GM12878 (cell line): ENCODE results near the gene TMEM217. TPM values are rescaled to one million over a fixed set of nuclear protein-coding genes. Genes with fewer than 3 reads are reported as not detected.

Source experiments
- ATAC-seq: fragments of 200-7000 bp; cut with Tn5 transposase; 3 replicates; pipeline ENCODE4 v1.9.1; 2020; ENCODE audit warnings: mild to moderate bottlenecking, moderate library complexity
- BruUV-seq: library from RNA; stranded (reverse); fragments of 400-500 nt; replicated peaks from 2 replicates; lab custom pipeline; 2021; lab: Mats Ljungman, UMichigan
- CTCF ChIA-PET: fragments of 300-600 bp; sonication (Branson Sonifier 250); formaldehyde crosslinking; extraction: SDS; loops from one replicate; lab custom pipeline; 2021; ENCODE audit warnings: inconsistent platforms; lab: Yijun Ruan, JAX
- POLR2A ChIA-PET: fragments of 350-600 bp; formaldehyde crosslinking; extraction: SDS; loops from one replicate; lab custom pipeline; 2021; ENCODE audit warnings: inconsistent platforms; lab: Charles Lee
- RAD21 ChIA-PET: fragments of 300-600 bp; sonication (Branson Sonifier 250); formaldehyde crosslinking; loops from one replicate; lab custom pipeline; 2023; ENCODE audit warnings: antibody characterized with exemption; ENCODE audit not compliant: unreplicated experiment; lab: Charles Lee
- SMC1A ChIA-PET: fragments of 300-600 bp; sonication (Branson Sonifier 250); formaldehyde crosslinking; loops from one replicate; lab custom pipeline; 2023; ENCODE audit not compliant: unreplicated experiment, uncharacterized antibody; lab: Charles Lee
- DNase-seq: peaks from one replicate; pipeline ENCODE4 v3.0.0-alpha.2; 2011; ENCODE audit warnings: low read depth, low spot score
- FAIRE-seq: peaks from 3 replicates; lab custom pipeline; 2011; peaks lifted over from hg19 to GRCh38; lab: Jason Lieb, UNC
- H2AFZ ChIP-seq: 2 replicates; pipeline ENCODE4 v1.6.0; 2011; ENCODE audit warnings: low read depth, low read length, control low read depth; ENCODE audit not compliant: control insufficient read depth
- H3K27ac ChIP-seq: 2 replicates; pipeline ENCODE4 v1.5.1; 2011; ENCODE audit warnings: control low read depth; ENCODE audit not compliant: control insufficient read depth, insufficient read depth
- H3K27me3 ChIP-seq, 2 experiments: replicated peaks in 1 of 2; 2 replicates each; pipeline versions ENCODE4 v1.6.0 to v1.6.1; 2011; ENCODE audit warnings: low read length in 1 of 2; ENCODE audit not compliant: control insufficient read depth in 2 of 2, insufficient read depth in 2 of 2
- H3K36me3 ChIP-seq, 2 experiments: 2 replicates each; pipeline ENCODE4 v1.5.1; 2011; ENCODE audit warnings: low read length in 1 of 2; ENCODE audit not compliant: control insufficient read depth in 2 of 2, insufficient read depth in 2 of 2
- H3K4me1 ChIP-seq: 2 replicates; pipeline ENCODE4 v1.6.1; 2011; ENCODE audit warnings: mild to moderate bottlenecking, low read length, moderate library complexity, mixed read lengths; ENCODE audit not compliant: control insufficient read depth, insufficient read depth
- H3K4me2 ChIP-seq: 2 replicates; pipeline ENCODE4 v1.6.0; 2011; ENCODE audit warnings: control low read depth; ENCODE audit not compliant: control insufficient read depth, insufficient read depth
- H3K4me3 ChIP-seq: fragments of 200-600 bp; sonication (generic); 2 replicates; pipeline ENCODE4 v1.5.1; 2016
- H3K79me2 ChIP-seq: 2 replicates; pipeline ENCODE4 v1.6.0; 2011; ENCODE audit warnings: low read length; ENCODE audit not compliant: control insufficient read depth, insufficient read depth
- H3K9ac ChIP-seq: 2 replicates; pipeline ENCODE4 v1.8.0; 2011; ENCODE audit warnings: low read length, control low read depth, mixed read lengths; ENCODE audit not compliant: control insufficient read depth, insufficient read depth
- H3K9me3 ChIP-seq: replicated peaks from 3 replicates; pipeline ENCODE4 v1.5.1; 2011; ENCODE audit warnings: mild to moderate bottlenecking, low read length; ENCODE audit not compliant: control insufficient read depth, insufficient read depth
- H4K20me1 ChIP-seq: 2 replicates; pipeline ENCODE4 v1.6.0; 2011; ENCODE audit not compliant: control insufficient read depth, insufficient read depth
- ATF7 ChIP-seq: fragments of 450-650 bp; IDR thresholded peaks from 2 replicates; pipeline ENCODE4 v1.6.1; 2016; ENCODE audit warnings: low read depth, mild to moderate bottlenecking
- BCL11A ChIP-seq: IDR thresholded peaks from 2 replicates; pipeline ENCODE4 v1.6.1; 2011; ENCODE audit warnings: low read depth, low read length
- HCFC1 ChIP-seq: fragments of 150-350 bp; IDR thresholded peaks from 2 replicates; pipeline ENCODE4 v1.6.1; 2014; ENCODE audit warnings: low read length
- HDGF ChIP-seq: fragments of 450-650 bp; IDR thresholded peaks from 2 replicates; pipeline ENCODE4 v1.6.1; 2016; ENCODE audit warnings: antibody characterized with exemption
- KLF5 ChIP-seq: fragments of 450-650 bp; IDR thresholded peaks from 2 replicates; pipeline ENCODE4 v1.6.1; 2014; ENCODE audit warnings: mild to moderate bottlenecking; ENCODE audit not compliant: partially characterized antibody
- MEF2A ChIP-seq: IDR thresholded peaks from 2 replicates; pipeline ENCODE4 v1.6.1; 2011; ENCODE audit warnings: low read depth, mild to moderate bottlenecking, low read length, moderate library complexity; ENCODE audit not compliant: insufficient read depth
- MEF2B ChIP-seq: fragments of 450-650 bp; IDR thresholded peaks from 2 replicates; pipeline ENCODE4 v1.6.1; 2018; ENCODE audit warnings: mild to moderate bottlenecking, moderate library complexity; ENCODE audit not compliant: partially characterized antibody, poor library complexity, severe bottlenecking
- MYC ChIP-seq: IDR thresholded peaks from 2 replicates; pipeline ENCODE4 v1.6.1; 2011; ENCODE audit warnings: mild to moderate bottlenecking, low read length, moderate library complexity, inconsistent platforms; ENCODE audit not compliant: insufficient read depth, insufficient replicate concordance, insufficient read length, severe bottlenecking
- POLR2A ChIP-seq: IDR thresholded peaks from 2 replicates; pipeline ENCODE4 v1.6.1; 2011; ENCODE audit warnings: low read depth, mild to moderate bottlenecking, low read length
- POLR2AphosphoS2 ChIP-seq: IDR thresholded peaks from 2 replicates; pipeline ENCODE4 v1.6.1; 2011; ENCODE audit warnings: low read depth, mild to moderate bottlenecking, low read length, improper control_type of control experiment, moderate library complexity
- POU2F2 ChIP-seq: IDR thresholded peaks from 3 replicates; pipeline ENCODE4 v1.6.1; 2011; ENCODE audit warnings: low read depth, mild to moderate bottlenecking, low read length, borderline replicate concordance
- RBBP5 ChIP-seq: fragments of 200-600 bp; sonication (generic); conservative IDR thresholded peaks from 2 replicates; pipeline ENCODE4 v1.6.1; 2016
- RFX5 ChIP-seq: IDR thresholded peaks from 2 replicates; pipeline ENCODE4 v1.6.1; 2011; ENCODE audit warnings: low read depth, low read length, improper control_type of control experiment
- SMC3 ChIP-seq: IDR thresholded peaks from 2 replicates; pipeline ENCODE4 v1.6.1; 2011; ENCODE audit warnings: low read length, improper control_type of control experiment, borderline replicate concordance
- SUZ12 ChIP-seq: fragments of 200-600 bp; sonication (generic); IDR thresholded peaks from one replicate; pipeline ENCODE4 v1.6.1; 2018; ENCODE audit warnings: antibody characterized with exemption, mild to moderate bottlenecking; ENCODE audit not compliant: unreplicated experiment
- YY1 ChIP-seq: IDR thresholded peaks from 2 replicates; pipeline ENCODE4 v1.6.1; 2011; ENCODE audit warnings: low read depth, mild to moderate bottlenecking, low read length
- ZBTB33 ChIP-seq: fragments of 450-650 bp; IDR thresholded peaks from 2 replicates; pipeline ENCODE4 v1.6.1; 2017; ENCODE audit warnings: mild to moderate bottlenecking
- WGBS: methylation state at CpG from one replicate; pipeline ENCODE4 v1.1.6; 2016; ENCODE audit warnings: low lambda C conversion rate; ENCODE audit not compliant: insufficient replicate concordance, insufficient coverage; ENCODE audit errors: missing lambda C conversion rate; 5-methylcytosine and 5-hydroxymethylcytosine counted together
- in situ Hi-C: fragments of 300-500 bp; cut with MboI; formaldehyde crosslinking; loops from 9 replicates; pipeline ENCODE4 v1.14.3; 2018; ENCODE audit warnings: mixed read lengths
- intact Hi-C: fragments of 100-400 bp; cut with micrococcal nuclease; formaldehyde crosslinking; loops from one replicate; pipeline ENCODE4 v1.14.2; 2022; ENCODE audit not compliant: unreplicated experiment
- polyA plus RNA-seq, 11 experiments: library from polyadenylated mRNA; depleted of rRNA in 4 of 11; unstranded in 6 of 11; stranded (reverse) in 5 of 11; fragments of >200 nt; fragmentation: Nextera tagmentation in 4 of 11; fragmentation: Illumina TruSeq in 1 of 11; extraction: Ambion mirVana in 4 of 11; extraction: Trizol in 1 of 11; gene quantifications; 1 replicate in 1 of 11; 2 replicates in 10 of 11; pipeline versions ENCODE4 v1.2.1 to v1.2.3, GENCODE V29; 2011 to 2016; ENCODE audit warnings: inconsistent platforms in 2 of 11, missing spikeins in 2 of 11, low read depth in 1 of 11
- total RNA-seq, 4 experiments: library from RNA; depleted of rRNA in 3 of 4; stranded (reverse); fragments of >200 nt in 3 of 4; fragmentation: Illumina TruSeq in 1 of 4; extraction: Trizol in 1 of 4; gene quantifications; 2 replicates each; pipeline versions ENCODE4 v1.2.1 to v1.2.3, GENCODE V29; 2013 to 2021

Gene TMEM217
- total and polyA plus RNA-seq, 10 of the 15 experiments (the other 5 are each of a cell fraction or from before 2014, with no cell fraction given): 1.3 to 4.5 (median 2.3) TPM

- Histone ChIP-seq H3K4me1 (peaks cover 9% of the 10 kb centered on the region; the same call in 1 of the 2 replicates), H3K9me3 (no peaks in the 10 kb centered on the region), H3K4me3 (no peak overlapping the region), H3K27ac (no peak overlapping the region), H3K79me2 (peaks cover 5% of the 10 kb centered on the region), H2AFZ (no peak overlapping the region), H3K27me3 (no peaks in the 10 kb centered on the region), H3K36me3 (no peaks in the 10 kb centered on the region), H4K20me1 (no peaks in the 10 kb centered on the region), H3K9ac (no peak overlapping the region), H3K4me2 (no peak overlapping the region)
- RAD21 ChIA-PET: no interaction called here
- TF ChIP-seq BCL11A (no peak), MEF2A (no peak), ATF7 (no peak), YY1 (no peak), RFX5 (no peak)
- POLR2A ChIA-PET: interaction anchor here (0.9 kb wide), 1 partner anchor 9 kb away, joined by 4 read pairs; no protein-coding TSS in a partner anchor
- SMC1A ChIA-PET: no interaction called here
- DNase-seq (no peak), ATAC-seq (no peak), FAIRE-seq (no peak)
- WGBS: 96% methylated on average over 3 of the region's 3 CpGs
- in situ Hi-C loops: no loop called here
- BruUV-seq: no TSS peak
- intact Hi-C loops: no loop called here
- CTCF ChIA-PET: interaction anchor here (0.9 to 1.6 kb wide), 2 partner anchors 40 to 52 kb away, joined by 3 to 5 read pairs; no protein-coding TSS in a partner anchor
Observed at GRCh38 chr6:37273690-37274089, 15.7 kb upstream of the TMEM217 start.

GRCh38 chr6:37272834-37273566 is 15.1 kb upstream of the TMEM217 start:
- BruUV-seq: no TSS peak
- H3K4me2 ChIP-seq: no peak overlapping the region
- intact Hi-C loops: no loop called here
- no peak overlapping the region for H2AFZ ChIP-seq
- peaks cover 9% of the 10 kb centered on the region; the same call in 1 of the 2 replicates for H3K4me1 ChIP-seq
- H3K9ac ChIP-seq: no peak overlapping the region
- no peaks in the 10 kb centered on the region for H3K27me3 ChIP-seq
- ATAC-seq (no peak), FAIRE-seq (no peak), DNase-seq (no peak)
- POLR2A ChIA-PET: interaction anchor here (0.6 kb wide), 2 partner anchors 11 to 31 kb away, joined by 5 to 8 read pairs; no protein-coding TSS in a partner anchor
- H3K79me2 ChIP-seq: peaks cover 5% of the 10 kb centered on the region
- no peaks in the 10 kb centered on the region for H3K9me3 ChIP-seq
- no peak overlapping the region for H3K27ac ChIP-seq
- H3K4me3 ChIP-seq: no peak overlapping the region
- RAD21 ChIA-PET: no interaction called here
- 0 out of 4 replicates have a peak, but pooled peaks cover 0 to 3% of the 10 kb centered on the region in 2 experiments for H3K36me3 ChIP-seq
- in situ Hi-C loops: no loop called here
- CTCF ChIA-PET: interaction anchor here (0.9 to 1.6 kb wide), 2 partner anchors 41 to 53 kb away, joined by 3 to 5 read pairs; no protein-coding TSS in a partner anchor
- SMC1A ChIA-PET: no interaction called here
- no peaks in the 10 kb centered on the region for H4K20me1 ChIP-seq
- WGBS: 57% methylated on average over 8 of the region's 8 CpGs
- TF ChIP-seq MYC (no peak), HDGF (no peak), MEF2B (no peak), POU2F2 (no peak), HCFC1 (no peak), SMC3 (no peak), BCL11A (no peak), KLF5 (no peak), POLR2A (no peak), SUZ12 (no peak), RBBP5 (no peak), POLR2AphosphoS2 (no peak), ZBTB33 (no peak)
